ENCODE data around the gene TUBB6.

Gene TUBB6

DNA sequence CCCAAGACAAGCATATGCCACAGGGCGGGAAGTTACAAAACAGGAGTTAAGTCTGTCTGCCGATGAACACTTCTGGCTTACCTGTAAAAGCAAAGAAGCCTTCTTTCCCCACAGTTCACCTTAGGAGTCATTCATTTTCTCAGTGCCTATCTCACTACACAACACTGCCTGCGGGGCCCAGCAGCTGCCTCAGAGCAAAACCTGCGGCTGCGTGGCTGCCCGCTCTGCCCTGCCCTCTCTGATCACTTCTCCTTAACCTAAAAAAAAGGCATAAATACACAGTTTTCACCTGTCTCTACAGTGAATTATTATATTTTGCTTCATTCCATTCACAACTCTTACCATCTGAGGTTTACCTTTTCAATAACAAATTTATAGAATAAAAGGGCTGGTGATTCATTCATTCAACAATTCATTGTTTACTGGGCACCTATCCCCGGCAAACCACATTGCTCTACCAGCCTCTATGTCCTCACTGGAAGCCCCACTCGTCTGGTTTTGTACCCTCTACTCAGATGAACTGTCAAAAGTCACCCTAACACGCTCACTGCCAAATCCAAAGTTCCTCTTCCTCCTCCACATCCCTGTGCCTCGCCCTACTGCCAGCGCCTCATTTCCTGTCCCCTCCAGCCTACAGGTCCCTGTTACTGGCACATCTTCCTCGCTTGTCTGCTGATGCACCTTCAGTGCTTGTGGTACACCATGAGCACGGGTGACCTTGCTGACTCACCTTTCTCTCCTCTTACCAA lies 37.6 kb downstream of the TUBB6 start:
- no peak for DNase-seq

DNA sequence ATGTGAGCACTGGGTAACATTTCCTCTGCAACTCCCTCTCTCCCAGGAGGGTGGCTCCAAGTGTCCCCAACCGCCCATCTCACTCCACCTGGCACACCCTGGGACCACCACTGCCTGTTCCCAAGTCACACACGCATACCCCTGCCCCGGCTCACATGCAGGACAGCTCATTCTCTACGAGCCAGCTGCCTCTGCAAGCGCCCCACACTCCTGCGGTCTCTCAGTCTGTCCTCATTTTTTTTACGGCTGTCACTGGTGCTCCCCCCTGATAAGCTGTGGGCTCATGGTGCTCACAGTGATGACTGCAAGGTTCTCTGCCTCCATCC lies 38.2 kb downstream of the TUBB6 start:
- DNase-seq, result no peak

DNA sequence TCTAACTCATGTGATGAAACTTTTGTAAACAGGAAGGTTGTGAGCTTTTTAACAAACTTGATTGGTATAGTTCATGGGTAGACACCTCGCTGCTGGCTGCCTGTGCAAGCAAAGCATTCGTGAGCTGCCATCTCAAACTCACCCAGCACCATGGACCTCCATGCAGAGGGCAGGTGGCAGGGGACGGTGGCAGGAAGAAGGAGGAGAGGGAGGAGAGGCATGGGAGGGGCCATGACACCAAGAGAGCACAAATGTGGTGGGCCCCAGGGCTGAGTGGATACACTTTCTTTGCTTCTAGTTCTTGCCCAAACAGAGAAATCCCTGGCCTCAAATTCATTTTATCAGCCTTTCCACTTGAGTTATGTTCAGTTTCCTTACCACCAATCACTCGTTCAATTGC lies 39.9 kb downstream of the TUBB6 start:
- no peak for DNase-seq

DNA sequence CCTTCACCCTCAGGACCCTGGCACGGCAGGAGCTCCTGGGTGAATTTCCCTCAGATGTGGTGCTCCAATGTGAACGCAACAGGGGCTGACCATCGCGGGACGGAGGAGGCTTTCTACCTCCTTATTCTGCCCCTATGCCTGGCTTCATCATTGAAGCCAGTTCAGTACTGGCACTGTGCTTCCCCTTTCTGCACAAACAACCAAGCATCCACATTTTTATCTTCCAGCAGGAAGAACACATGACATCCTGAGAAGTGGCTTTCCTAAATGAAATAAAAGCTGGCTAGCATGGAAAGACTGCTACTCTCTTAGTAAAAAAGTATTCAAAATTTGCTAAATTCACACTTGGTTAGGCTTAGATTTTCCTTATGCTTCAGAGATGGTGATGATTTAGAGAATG lies 44.1 kb downstream of the TUBB6 start:
- no peak for DNase-seq

DNA sequence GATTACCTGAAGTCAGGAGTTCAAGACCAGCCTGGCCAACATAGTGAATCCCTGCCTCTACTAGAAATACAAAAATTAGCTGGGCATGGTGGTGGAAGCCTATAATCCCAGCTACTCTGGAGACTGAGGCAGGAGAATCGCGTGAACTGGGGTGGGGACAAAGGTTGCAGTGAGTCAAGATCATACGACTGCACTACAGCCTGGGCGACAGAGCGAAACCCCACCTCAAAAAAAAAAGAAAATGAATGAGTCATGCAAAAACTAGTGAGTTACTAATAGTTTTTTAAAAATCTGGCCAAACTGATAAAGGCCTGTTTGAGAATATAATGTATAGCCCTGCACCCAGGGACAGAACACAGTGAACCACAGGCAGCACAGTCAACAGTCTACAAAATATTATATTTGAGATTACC lies 51.5 kb downstream of the TUBB6 start:
- DNase-seq, result no peak

DNA sequence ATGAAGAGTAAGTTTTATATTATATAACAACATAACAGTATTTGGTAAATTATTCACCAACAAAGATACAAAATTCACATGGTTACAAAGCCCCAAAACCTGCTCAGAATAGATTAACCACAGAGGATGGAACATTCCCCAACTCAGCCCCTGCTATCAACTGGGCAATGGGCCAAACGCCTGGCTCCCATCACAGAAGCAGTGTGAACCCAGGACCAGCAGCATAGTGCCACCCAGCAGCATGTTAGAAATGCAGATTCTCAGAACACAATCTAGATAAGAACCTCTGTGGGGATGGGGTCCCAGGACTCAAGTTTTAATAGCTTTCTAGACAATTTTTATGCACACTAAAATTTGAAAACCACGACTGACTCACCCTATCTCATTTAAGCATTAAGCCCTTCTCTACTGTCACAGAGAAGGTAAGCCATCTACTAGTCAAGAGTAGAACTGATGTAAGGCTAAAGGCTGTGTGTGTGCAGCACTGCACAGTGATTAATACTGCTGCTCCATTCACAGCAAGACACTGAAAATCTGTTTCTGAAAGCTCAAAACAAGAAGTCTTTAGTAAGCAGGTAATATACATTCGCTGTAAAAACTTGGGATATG lies 53.8 kb downstream of the TUBB6 start:
- DNase-seq, result no peak

DNA sequence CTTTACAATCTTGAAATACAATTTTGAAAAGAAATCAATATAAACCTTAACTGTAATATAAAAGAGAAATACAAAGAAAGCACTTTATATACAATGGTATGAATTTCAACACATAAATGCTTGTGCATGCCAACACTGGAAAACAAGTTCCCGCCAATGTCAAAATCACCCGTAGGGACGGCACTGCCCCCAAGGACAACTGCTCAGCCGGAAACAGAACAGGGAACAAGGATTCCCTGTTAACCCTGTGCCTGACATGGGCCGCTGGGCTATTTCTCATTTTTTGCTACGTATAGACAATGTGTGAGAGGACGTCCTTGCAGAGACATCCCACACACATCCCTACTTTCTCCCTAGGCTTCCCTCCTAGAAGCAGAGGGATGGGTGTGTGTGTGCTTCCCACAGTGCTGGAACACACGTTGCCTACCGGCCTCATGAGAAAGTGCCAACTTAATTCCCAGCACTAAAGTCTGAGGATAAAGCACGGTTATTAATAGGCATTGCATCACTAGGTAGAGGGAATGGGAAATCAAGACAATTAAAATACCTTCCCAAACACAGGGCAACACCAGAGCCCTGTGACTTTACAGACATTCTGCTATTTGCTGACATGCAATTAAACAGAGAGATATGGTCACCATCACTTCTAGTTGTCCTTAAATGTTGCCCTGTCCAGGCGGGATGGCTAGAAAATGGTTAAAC lies 54.6 kb downstream of the TUBB6 start:
- no peak for DNase-seq

DNA sequence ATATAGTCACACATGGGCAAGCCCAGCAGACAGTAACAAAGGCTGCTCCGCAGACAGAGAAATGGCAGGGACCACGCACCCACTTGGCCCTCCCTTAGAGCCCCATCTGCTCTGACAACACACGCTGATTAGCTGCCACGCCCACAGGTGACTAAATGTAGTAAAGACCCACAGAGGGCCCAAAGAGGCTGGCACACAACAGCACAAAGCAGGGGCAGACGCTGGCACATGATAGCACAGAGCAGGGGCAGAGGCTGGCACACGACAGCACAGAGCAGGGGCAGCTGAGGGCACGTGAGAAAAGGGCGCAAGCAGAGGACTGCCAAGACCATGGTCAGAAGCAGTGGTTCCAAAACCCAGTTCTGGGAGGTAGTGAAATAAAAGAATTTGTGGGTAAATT lies 58.3 kb downstream of the TUBB6 start:
- DNase-seq, result no peak

DNA sequence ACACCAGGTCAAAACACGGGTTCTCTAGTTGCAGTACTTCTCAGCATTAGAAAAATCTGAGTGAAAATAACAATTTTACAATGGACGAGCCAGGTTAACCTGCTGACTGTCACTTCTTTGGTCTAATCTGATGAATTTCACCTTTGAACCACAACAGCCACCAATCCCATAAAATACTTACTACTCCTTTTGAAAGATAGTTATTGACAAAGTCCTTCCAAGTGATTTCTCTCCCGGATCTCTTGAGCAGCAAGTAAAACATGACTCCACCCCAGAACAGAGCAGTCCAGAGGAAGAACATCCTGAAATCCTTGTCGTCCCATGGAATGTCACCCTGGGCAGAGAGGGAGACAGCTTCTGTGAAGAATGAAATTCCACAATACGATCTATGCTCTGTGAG lies 58.7 kb downstream of the TUBB6 start:
- DNase-seq, result no peak

DNA sequence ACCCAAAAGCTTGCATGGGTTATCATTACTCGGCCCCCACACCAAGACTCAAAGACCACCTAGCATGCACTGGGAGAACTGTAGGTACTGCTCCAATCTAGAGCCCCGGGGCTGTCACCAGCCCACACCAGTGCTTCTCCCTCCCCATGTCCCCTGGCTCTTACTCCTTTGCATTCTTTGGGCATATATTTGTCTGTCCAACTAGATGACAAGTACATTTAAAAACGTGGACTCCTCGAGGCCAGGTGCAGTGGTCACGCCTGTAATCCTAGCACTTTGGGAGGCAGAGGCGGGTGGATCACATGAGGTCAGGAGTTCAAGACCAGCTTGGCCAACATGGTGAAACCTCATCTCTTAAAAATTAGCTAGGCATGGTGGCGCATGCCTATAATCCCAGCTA lies 61.2 kb downstream of the TUBB6 start:
- no peak for DNase-seq

DNA sequence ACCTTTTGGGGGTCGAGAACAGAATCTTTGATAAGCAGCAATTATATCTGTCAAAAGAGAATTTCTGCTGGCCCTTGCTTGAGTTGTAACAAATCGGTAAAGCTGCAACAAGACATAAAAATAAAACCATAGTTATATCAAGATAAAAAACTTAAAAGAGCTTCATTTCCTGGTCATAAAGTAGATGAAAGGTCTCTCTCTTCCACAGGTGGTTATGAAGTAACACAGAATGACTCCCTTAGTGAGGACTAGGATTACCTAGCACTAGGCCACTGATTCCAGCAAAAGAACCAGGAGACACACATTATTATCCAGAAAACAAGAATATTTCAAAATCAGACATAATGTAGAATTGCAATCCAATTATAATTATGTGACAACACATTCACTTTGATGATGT lies 63.5 kb downstream of the TUBB6 start:
- no peak for DNase-seq

DNA sequence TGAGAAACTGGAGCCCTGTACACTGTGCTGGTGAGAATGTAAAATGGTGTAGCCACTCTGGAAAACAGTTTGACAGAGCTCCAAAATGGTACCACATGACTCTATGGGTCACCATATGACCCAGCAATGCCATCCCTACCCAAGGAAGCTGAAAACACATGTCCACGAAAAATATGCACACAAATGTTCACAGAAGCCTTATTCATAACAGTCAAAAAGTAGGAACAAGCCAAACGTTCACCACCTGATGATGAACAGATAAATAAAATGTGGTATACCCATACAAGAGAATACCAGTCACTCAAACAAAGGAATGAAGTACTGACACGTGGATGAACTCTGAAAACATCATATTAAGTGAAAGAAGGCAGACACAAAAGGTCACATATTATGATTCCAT lies 64.4 kb downstream of the TUBB6 start:
- no peak for DNase-seq

DNA sequence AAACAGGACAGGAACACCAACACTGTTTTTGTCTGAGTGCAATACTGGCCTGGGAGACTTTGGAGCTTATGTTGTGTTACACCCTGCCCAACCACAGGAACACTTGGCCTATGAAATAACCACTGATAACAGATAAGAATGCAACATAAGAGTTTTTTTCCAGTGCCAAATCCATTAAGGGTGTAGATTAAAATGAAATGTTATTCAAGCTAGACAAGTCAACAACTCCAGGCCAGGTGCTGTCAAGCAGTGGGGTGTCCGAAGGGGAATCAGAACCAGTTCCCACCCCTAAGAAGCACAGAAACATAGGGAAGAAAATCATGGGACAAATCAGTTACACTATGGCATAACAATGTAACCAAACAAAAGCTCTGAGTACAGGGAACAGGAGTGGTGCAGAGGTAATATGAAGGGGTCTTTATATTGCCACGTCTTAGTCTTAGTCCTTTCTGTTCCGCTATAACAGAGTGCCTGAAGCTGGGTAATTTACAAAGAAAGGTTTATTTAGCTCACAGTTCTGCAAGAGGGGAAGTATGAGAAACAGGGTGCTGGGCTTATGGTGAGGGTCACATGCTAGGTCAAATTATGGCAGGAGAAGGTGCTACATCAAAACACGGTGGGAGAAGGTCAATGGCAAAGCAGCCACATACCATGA lies 65.2 kb downstream of the TUBB6 start:
- DNase-seq, result no peak

DNA sequence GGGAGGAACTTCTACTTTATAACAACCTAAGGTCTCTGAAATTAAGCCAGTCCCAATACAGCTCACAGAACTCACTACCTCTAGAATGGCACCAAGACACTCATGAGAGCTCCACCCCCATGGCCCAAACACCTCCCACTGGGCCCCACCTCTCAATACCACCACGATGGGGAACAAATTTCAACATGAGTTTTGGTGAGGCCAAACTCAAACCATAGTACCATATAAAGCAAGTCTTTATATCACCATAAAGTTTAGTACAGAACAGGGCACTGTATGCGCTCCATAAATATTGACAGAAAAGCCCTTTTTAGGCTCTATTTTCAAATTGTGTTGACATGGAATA lies 65.7 kb downstream of the TUBB6 start:
- no peak for DNase-seq

DNA sequence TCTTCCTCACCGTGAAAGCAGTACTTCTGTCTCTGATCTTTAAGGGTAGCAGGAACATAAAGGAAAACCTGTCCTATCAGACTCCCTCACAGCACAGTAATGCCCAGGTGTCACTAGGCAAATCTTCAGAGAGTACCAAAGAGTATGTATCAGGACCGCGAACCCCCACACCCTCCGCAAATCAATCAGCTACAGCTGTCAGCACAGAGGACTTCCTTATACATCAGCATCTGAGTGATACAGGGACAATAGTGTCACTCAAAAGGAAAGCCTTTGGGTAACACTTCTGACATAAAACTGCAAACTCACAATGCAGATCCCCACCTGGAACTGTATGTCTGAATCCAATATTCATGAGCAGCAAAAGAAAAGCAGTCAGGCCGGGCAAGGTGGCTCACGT lies 66.4 kb downstream of the TUBB6 start:
- DNase-seq, result no peak

All from activated CD8-positive, alpha-beta memory T cell treated with anti-CD3 and anti-CD28 coated beads for 24 hours (primary cell).